Mononuclear cell (primary cell): ENCODE results near the gene RAB35. TPM values are rescaled to one million over a fixed set of nuclear protein-coding genes. Genes with fewer than 3 reads are reported as not detected.

Experiments used
- H3K27me3 ChIP-seq: 2 replicates; pipeline ENCODE4 v1.6.0; 2011; ENCODE audit warnings: low read length, control low read depth; ENCODE audit not compliant: insufficient read depth
- H3K4me1 ChIP-seq: 2 replicates; pipeline ENCODE4 v1.5.1; 2011; ENCODE audit warnings: mild to moderate bottlenecking, low read length, control low read depth; ENCODE audit not compliant: insufficient read depth
- H3K4me3 ChIP-seq: 2 replicates; pipeline ENCODE4 v1.5.1; 2011; ENCODE audit warnings: mild to moderate bottlenecking, low read length, moderate library complexity
- H3K9me3 ChIP-seq: 2 replicates; pipeline ENCODE4 v1.5.1; 2011; ENCODE audit warnings: low read depth, mild to moderate bottlenecking, control low read depth, low read length
- total RNA-seq: library from RNA; depleted of rRNA; stranded (reverse); fragments of >200 nt; gene quantifications from one replicate; pipeline ENCODE4 v1.2.3, GENCODE V29; 2012

RAB35 gene
- total RNA-seq, 1 donor = 17.2 TPM

GRCh38 chr12:120121343-120121742 lies 4.8 kb upstream of the RAB35 start:
- no peak overlapping the region for H3K4me3 ChIP-seq
- peaks cover 52% of the 10 kb centered on the region for H3K4me1 ChIP-seq
- H3K9me3 ChIP-seq = no peaks in the 10 kb centered on the region
- no peaks in the 10 kb centered on the region for H3K27me3 ChIP-seq

DNA sequence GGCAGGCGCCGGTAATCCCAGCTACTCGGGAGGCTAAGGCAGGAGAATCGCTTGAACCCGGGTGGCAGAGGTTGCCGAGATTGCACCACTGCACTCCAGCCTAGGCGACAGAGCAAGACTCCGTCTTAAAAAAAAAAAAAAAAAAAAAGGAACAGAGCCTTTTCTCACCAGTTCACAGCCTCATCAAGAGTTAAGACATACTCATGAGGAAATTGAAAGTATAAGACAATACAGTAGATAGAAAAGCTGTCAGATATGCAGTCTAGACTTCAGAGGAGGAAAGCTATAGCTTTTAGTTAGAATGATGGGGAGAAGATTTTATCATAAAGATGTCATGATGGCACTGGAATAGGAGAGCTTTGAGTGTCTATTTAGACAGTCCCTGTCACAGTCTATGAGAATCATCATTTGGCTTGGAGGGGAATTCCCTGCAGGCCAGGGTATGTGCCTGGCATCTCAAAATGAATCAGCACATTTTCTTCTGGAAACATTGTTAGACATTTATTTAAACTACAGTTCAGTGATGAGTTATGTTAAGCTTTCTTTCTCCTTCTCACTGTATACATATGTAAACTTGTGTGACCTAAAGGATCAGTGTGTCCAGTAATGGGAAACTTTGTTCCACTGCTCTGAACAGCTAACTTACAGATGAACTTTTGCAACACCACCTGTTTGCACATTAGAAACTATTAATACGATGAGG lies 2.9 kb upstream of the RAB35 start:
- Histone ChIP-seq H3K27me3 (no peaks in the 10 kb centered on the region), H3K4me1 (peaks cover 60% of the 10 kb centered on the region), H3K9me3 (no peaks in the 10 kb centered on the region), H3K4me3 (no peak overlapping the region)

DNA sequence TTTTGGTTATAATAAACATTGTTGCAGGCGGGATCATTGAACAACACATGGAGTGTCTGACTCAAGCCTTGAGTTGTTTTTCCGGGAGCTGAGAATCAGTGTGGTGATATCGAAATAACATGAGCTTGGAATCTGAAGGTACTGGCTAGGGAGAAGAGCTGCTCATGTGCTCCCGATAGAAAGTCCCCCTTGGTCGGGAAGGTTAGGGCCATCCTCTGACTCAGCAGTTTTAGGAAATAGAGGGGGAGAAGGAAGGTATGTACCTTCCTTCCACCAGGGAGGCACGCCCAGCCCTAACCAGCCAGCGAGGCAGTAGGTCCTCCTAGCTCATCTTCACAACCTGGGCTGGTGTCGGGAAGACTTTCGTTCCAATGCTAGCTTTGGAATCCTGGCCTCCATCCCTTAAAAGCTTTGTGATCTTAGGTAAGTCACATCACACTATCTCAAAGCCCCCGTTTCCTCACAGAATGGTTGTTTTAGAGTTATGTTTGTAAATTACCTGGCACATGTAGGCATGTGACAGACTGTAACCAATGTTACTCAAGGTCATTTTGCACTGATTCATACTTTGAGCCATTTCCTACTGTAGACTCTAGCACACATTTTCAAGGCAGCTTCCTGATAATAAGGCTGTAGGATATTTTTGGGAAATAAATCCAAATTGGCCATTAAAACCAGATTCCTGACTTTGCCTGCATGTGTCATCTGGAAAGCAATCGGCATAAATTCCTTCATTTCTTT lies 1.9 kb upstream of the RAB35 start:
- Histone ChIP-seq H3K4me3 (no peak overlapping the region), H3K4me1 (peaks cover 62% of the 10 kb centered on the region), H3K27me3 (no peaks in the 10 kb centered on the region), H3K9me3 (no peaks in the 10 kb centered on the region)

DNA sequence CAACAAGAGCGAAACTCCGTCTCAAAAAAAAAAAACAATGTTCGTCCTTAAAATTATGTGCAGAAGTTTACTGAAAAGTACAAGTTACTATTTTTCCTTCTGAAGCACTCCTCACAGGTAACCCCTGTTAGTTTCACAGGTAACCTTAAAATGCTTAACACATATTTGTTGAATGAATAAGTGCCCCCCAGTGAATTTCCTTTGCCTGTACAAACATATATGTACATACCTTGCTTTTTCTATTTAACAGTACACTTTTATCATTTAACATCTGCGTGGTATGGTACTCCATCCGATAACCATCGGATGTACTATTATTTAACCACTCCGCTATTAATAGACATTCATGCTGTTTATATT lies 1.4 kb upstream of the RAB35 start:
- peak overlapping the region; percentile 81 for H3K4me3 ChIP-seq
- H3K9me3 ChIP-seq = no peaks in the 10 kb centered on the region
- H3K27me3 ChIP-seq = no peaks in the 10 kb centered on the region
- peaks cover 62% of the 10 kb centered on the region for H3K4me1 ChIP-seq

DNA sequence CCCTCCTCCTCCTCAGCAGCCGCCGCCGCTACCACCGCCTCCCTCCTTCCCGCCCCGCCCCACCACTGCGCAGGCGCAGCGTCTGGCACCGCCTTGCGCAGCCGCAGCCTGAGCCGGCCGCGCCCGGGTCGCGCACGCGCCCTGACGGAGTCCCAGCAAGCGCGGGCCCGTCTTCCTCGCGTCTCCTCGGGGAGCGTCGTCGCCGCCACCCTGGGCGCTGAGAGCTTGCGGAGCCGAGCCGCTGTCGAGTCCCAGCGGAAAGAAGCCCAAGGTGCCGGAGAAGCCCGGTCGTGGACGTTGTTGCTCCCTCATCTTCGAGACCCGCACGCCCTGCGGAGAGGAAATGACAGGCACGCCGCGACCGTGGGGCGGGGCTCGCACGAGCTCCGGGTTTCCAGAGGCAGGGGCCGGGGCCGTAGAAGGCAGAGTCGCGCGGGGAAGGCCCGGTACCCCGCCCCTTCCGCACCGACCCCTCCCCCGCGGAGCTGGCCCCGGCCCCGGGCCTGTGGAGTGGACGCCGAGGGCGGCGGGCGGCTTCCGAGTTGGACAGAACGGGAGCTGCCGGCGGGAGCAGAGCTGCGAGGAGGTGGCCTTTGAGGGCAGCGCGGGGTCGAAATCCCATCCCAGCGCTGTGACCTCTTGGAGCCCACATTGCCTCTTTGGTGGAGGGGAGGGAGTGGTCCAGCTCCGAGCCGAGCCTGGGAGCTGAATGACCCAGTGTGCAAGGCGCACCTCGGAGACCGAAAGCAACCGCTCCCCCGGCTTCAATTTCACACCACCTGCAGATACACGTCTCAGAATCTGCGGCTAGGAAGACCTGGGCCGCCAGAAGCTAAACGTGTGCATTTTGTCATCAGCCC lies 469 bp upstream of the RAB35 start:
- Histone ChIP-seq H3K9me3 (no peaks in the 10 kb centered on the region), H3K4me1 (peaks cover 69% of the 10 kb centered on the region), H3K4me3 (peak overlapping the region; percentile 81)

GRCh38 chr12:120115692-120116440 lies 687 bp downstream of the RAB35 start:
- Histone ChIP-seq H3K4me1 (peaks cover 75% of the 10 kb centered on the region), H3K4me3 (peak overlapping the region; percentile 81), H3K27me3 (no peaks in the 10 kb centered on the region), H3K9me3 (no peaks in the 10 kb centered on the region)

More for the DNA sequence above, 469 bp upstream of the RAB35 start:
- H3K27me3 ChIP-seq = no peaks in the 10 kb centered on the region

DNA sequence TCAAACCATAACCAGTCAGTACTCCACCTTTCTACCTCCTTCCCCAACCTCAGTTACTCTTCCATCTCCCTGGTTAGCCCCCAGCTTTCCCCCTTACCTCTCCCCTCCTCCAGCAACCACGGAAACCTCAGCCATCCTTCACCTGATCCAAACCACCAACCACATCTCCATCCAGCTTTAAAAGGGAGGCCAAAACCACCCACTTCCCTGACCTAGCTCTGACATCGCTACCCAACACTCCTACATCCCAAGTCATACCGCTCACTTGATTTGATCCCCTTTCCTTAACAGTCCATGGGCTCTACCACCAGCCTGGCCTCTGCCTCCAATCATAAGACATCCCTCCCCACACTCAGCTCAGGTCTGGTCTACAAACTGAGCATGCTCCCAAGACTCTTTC lies 1.5 kb downstream of the RAB35 start:
- Histone ChIP-seq H3K9me3 (no peaks in the 10 kb centered on the region), H3K27me3 (no peaks in the 10 kb centered on the region), H3K4me3 (peak overlapping the region; percentile 81), H3K4me1 (peaks cover 78% of the 10 kb centered on the region)

- Histone ChIP-seq H3K4me3 (no peak overlapping the region), H3K27me3 (no peaks in the 10 kb centered on the region), H3K4me1 (peaks cover 70% of the 10 kb centered on the region), H3K9me3 (no peaks in the 10 kb centered on the region)
Observed at GRCh38 chr12:120110550-120111501, 5.7 kb downstream of the RAB35 start.

- H3K4me1 ChIP-seq = peaks cover 59% of the 10 kb centered on the region
- no peaks in the 10 kb centered on the region for H3K9me3 ChIP-seq
- H3K27me3 ChIP-seq = no peaks in the 10 kb centered on the region
- no peak overlapping the region for H3K4me3 ChIP-seq
Observed at GRCh38 chr12:120109570-120110267, 6.8 kb downstream of the RAB35 start.

- Histone ChIP-seq H3K4me3 (no peak overlapping the region), H3K4me1 (peaks cover 52% of the 10 kb centered on the region)
Observed at GRCh38 chr12:120106151-120106550, 10.4 kb downstream of the RAB35 start.

DNA sequence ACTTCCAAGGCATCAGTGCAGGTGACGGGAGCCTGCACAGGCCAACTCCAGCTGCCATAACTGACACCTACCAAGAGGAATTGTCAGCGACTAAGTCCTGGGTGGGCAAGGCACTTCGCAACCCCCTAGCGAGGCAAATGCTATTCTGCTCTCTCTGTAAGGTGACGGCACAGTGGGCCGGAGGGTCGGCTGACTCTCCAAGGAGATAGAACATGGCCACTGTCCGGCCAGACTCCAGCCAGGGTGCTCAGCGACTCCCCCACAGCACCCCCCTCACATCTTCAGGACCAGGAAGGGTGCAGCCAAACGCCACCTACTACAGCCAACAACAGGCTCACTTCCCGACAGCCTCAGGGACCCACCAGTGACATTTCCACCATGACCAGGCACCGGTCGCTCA lies 13.2 kb downstream of the RAB35 start:
- peaks cover 25% of the 10 kb centered on the region for H3K4me1 ChIP-seq
- H3K27me3 ChIP-seq = no peaks in the 10 kb centered on the region
- no peaks in the 10 kb centered on the region for H3K9me3 ChIP-seq
- no peak overlapping the region for H3K4me3 ChIP-seq

More at GRCh38 chr12:120106151-120106550, 10.4 kb downstream of the RAB35 start:
- H3K27me3 ChIP-seq = no peaks in the 10 kb centered on the region
- H3K9me3 ChIP-seq = no peaks in the 10 kb centered on the region

DNA sequence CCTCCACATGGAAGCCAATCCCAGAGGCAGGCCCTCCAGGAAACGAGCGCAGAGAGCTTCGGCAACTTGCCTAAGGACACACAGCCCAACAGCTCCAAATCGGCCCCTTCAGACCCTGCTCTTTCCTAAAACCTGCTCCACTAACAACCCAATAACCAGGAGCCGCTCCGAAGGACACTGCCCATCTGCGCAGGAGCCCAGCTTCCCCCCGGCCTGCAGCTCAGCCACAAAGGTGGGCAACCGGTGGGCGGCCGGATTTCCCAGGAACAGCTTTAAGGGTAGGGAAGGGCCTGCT lies 13.6 kb downstream of the RAB35 start:
- Histone ChIP-seq H3K9me3 (no peaks in the 10 kb centered on the region), H3K27me3 (no peaks in the 10 kb centered on the region), H3K4me1 (peaks cover 21% of the 10 kb centered on the region), H3K4me3 (no peak overlapping the region)

DNA sequence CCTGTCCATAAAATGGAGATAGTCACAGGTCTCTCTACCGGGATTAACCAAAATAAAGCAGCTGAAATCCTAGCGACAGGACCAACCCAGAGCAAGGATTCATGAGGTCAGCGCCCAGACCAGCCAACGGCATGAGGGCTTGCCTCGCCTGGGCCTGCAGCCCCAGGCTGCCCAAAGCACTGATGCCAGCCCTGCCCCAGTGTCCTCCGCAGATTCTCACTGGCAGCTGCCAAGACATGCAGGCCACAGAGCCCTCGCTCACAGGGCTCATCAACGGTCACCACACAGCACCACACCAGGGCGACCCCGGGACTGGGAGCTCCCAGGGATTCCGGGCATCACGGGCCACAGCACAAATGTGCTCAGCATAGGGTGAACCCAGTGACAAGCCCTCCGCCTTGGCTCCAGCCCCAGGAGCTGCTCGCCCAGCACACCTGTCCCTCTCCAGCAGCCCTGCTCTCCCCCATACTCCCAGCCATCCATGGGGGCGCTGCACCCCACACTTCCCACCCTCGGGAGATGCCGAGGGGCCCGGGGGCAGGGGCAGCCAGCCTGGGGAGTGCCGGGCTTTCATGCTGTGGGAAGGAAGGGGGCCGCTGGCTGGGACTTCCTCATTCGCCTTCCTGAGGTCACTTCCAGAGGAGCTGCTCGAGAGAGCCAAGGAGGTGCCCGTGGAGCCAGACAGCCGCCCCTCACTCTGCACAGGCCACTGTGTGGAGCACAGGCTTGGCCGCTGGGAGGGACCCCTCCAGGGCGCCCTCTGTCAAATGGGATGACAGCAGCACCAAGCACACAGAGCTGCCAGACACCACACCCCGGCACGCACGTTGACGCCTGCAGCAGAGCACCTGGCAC lies 14.1 kb downstream of the RAB35 start:
- Histone ChIP-seq H3K27me3 (no peaks in the 10 kb centered on the region), H3K9me3 (no peaks in the 10 kb centered on the region), H3K4me1 (peaks cover 18% of the 10 kb centered on the region), H3K4me3 (no peak overlapping the region)
